HG02763 (cell line): Measurements from ENCODE around the gene ESRRB.

Source experiments
- ATAC-seq: cut with Tn5 transposase; IDR thresholded peaks from one replicate; pipeline ENCODE4 v1.9.1; 2021; ENCODE audit warnings: mild to moderate bottlenecking, moderate library complexity; ENCODE audit not compliant: unreplicated experiment

ESRRB gene

GRCh38 chr14:76491172-76491930 is 115.4 kb downstream of the ESRRB start:
- ATAC-seq = no peak

- no peak for ATAC-seq
These were observed 120.0 kb downstream of the ESRRB start for GRCh38 chr14:76495983-76496382.

GRCh38 chr14:76496595-76496994 is 120.7 kb downstream of the ESRRB start:
- ATAC-seq = no peak

- ATAC-seq = no peak
These were observed 121.9 kb downstream of the ESRRB start for GRCh38 chr14:76497550-76498462.

GRCh38 chr14:76498463-76498935 is 122.6 kb downstream of the ESRRB start:
- ATAC-seq = no peak

GRCh38 chr14:76498976-76499375 is 123.0 kb downstream of the ESRRB start:
- ATAC-seq = no peak

- ATAC-seq = no peak
These were observed 123.5 kb downstream of the ESRRB start for GRCh38 chr14:76499399-76499798.

GRCh38 chr14:76500011-76500410 is 124.1 kb downstream of the ESRRB start:
- ATAC-seq = no peak

- no peak for ATAC-seq
These were observed 124.5 kb downstream of the ESRRB start for GRCh38 chr14:76500480-76500879.

GRCh38 chr14:76501156-76501720 is 125.3 kb downstream of the ESRRB start:
- no peak for ATAC-seq

- ATAC-seq = no peak
These were observed 126.3 kb downstream of the ESRRB start for GRCh38 chr14:76502219-76502618.

GRCh38 chr14:76502638-76503037 is 126.7 kb downstream of the ESRRB start:
- ATAC-seq = no peak

GRCh38 chr14:76509311-76509710 is 133.4 kb downstream of the ESRRB start:
- ATAC-seq = no peak

GRCh38 chr14:76510181-76510580 is 134.2 kb downstream of the ESRRB start:
- ATAC-seq = no peak

- no peak for ATAC-seq
These were observed 138.5 kb downstream of the ESRRB start for GRCh38 chr14:76514213-76514998.

- ATAC-seq = no peak
These were observed 140.9 kb downstream of the ESRRB start for GRCh38 chr14:76516884-76517283.

GRCh38 chr14:76518366-76518765 is 142.4 kb downstream of the ESRRB start:
- ATAC-seq = no peak

- no peak for ATAC-seq
These were observed 149.3 kb downstream of the ESRRB start for GRCh38 chr14:76525106-76525821.

- no peak for ATAC-seq
These were observed 155.1 kb downstream of the ESRRB start for GRCh38 chr14:76531085-76531484.

- no peak for ATAC-seq
These were observed 155.9 kb downstream of the ESRRB start for GRCh38 chr14:76531821-76532318.
